SK-N-SH (cell line): ENCODE results near the gene OR2F1.

Experiments
- EZH2phosphoT487 ChIP-seq: fragments of 200-600 bp; sonication (generic); IDR thresholded peaks from 2 replicates; pipeline ENCODE4 v1.6.1; 2017; ENCODE audit warnings: low read depth, mixed run types, mild to moderate bottlenecking, antibody characterized with exemption, moderate library complexity, borderline replicate concordance
- NFIC ChIP-seq: IDR thresholded peaks from 2 replicates; pipeline ENCODE4 v1.4.0; 2012; ENCODE audit warnings: borderline replicate concordance
- POLR2AphosphoS5 ChIP-seq: IDR thresholded peaks from 2 replicates; pipeline ENCODE4 v1.6.1; 2012; ENCODE audit warnings: low read depth, low read length
- RAD21 ChIP-seq: IDR thresholded peaks from 2 replicates; pipeline ENCODE4 v1.6.1; 2012; ENCODE audit warnings: mild to moderate bottlenecking, low read length
- TAF1 ChIP-seq: IDR thresholded peaks from 2 replicates; pipeline ENCODE4 v1.6.1; 2012; ENCODE audit warnings: low read depth, mild to moderate bottlenecking, low read length, moderate library complexity, borderline replicate concordance
- YY1 ChIP-seq: IDR thresholded peaks from 2 replicates; pipeline ENCODE4 v1.4.0; 2012; ENCODE audit warnings: low read depth, mild to moderate bottlenecking
- TF ChIP-seq, protein P1 (sequence below): fragments of 200-600 bp; sonication (generic); IDR thresholded peaks from 2 replicates; pipeline ENCODE4 v1.6.1; 2017; ENCODE audit warnings: antibody characterized with exemption, mild to moderate bottlenecking, moderate library complexity

DNA sequence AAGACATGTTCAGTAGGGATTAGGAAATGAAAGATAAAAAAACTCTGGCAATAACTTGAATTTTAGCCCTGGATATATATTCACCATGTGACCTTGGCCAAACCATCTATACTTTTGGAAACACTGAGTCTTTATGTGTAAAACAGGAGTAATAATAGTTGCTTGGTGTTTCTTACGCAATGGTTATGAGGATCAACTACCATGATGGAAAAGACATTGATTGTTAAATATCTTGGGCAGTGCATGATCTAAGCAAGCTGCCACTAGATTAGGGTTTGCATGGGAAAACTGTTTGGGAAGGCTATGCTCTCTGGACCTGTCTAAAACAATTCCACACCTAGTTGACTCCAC is 52.0 kb downstream of the OR2F1 start:
- TF ChIP-seq EZH2phosphoT487 (no peak), POLR2AphosphoS5 (no peak), NFIC (no peak), RAD21 (no peak), TAF1 (no peak), YY1 (no peak)
- TF ChIP-seq, protein P1, sequence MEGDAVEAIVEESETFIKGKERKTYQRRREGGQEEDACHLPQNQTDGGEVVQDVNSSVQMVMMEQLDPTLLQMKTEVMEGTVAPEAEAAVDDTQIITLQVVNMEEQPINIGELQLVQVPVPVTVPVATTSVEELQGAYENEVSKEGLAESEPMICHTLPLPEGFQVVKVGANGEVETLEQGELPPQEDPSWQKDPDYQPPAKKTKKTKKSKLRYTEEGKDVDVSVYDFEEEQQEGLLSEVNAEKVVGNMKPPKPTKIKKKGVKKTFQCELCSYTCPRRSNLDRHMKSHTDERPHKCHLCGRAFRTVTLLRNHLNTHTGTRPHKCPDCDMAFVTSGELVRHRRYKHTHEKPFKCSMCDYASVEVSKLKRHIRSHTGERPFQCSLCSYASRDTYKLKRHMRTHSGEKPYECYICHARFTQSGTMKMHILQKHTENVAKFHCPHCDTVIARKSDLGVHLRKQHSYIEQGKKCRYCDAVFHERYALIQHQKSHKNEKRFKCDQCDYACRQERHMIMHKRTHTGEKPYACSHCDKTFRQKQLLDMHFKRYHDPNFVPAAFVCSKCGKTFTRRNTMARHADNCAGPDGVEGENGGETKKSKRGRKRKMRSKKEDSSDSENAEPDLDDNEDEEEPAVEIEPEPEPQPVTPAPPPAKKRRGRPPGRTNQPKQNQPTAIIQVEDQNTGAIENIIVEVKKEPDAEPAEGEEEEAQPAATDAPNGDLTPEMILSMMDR, result no peak
